HG02588 (cell line): ENCODE results near the gene SHISA9.

Experiments used
- ATAC-seq: cut with Tn5 transposase; IDR thresholded peaks from one replicate; pipeline ENCODE4 v1.9.1; 2021; ENCODE audit warnings: mild to moderate bottlenecking, moderate library complexity; ENCODE audit not compliant: unreplicated experiment

SHISA9 gene

GRCh38 chr16:13109171-13109570 is 207.8 kb downstream of the SHISA9 start:
- no peak for ATAC-seq

- ATAC-seq: no peak
Measured at GRCh38 chr16:13110124-13110796, 208.9 kb downstream of the SHISA9 start.

DNA sequence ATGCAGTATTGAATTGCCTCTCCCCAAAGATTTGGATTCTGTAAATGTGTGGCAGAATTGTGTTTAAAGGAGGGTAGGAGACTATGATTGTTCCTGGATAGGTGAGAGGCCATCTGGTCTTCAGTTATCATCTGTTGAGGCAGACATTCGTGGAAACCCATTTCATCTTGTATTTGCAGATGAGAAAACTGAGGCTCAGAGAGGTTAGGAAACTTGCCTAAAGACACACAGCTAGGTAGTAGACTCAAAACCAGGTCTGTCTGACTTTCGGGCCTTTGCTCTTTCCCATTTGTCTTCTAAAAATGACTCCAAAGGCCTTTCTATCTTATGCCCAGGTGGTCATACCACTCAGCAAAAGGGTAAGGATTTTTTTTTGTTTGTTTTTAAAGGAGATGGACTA is 210.3 kb downstream of the SHISA9 start:
- ATAC-seq: no peak

DNA sequence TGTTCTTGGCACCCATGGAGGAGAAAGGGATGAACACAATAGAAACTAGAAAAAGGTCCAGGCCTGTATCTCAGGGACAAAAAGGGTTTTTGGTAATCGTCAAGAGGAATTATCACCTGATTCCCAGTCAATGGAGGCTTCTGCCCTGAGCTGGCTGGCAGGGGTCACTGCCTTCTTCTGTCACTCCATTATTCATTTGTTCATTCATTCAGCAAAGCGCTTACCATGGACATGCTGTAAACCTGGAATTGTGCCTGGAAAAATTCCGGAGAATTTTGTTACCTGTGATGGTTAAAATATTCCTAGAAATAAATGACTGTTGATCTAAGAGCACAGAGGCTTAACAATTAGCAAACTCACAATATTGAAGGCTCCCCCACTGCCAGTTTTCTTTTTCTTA is 212.3 kb downstream of the SHISA9 start:
- ATAC-seq: no peak

GRCh38 chr16:13118091-13118490 is 216.7 kb downstream of the SHISA9 start:
- no peak for ATAC-seq

- no peak for ATAC-seq
Measured at GRCh38 chr16:13120091-13120490, 218.7 kb downstream of the SHISA9 start.

DNA sequence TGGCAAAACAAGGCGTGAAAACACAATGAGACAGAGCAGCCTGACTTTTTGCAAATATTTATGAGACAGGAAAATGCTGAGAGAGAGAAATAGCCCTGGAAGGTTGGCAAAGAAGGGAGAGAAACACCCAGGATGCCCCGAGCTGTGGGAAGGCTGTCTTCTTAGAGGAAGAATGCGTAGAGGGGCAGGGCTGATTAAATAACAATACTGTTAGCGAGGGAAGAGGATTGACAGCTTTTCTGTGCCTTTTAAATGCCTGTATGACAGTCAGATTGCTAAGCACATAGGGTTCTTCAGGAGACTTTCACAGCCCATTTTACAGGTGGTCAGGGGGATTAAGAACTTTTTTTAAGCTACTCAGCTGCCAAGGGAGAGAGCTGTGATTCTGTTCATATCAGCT is 219.2 kb downstream of the SHISA9 start:
- ATAC-seq: no peak

- no peak for ATAC-seq
Measured at GRCh38 chr16:13123991-13124390, 222.6 kb downstream of the SHISA9 start.

DNA sequence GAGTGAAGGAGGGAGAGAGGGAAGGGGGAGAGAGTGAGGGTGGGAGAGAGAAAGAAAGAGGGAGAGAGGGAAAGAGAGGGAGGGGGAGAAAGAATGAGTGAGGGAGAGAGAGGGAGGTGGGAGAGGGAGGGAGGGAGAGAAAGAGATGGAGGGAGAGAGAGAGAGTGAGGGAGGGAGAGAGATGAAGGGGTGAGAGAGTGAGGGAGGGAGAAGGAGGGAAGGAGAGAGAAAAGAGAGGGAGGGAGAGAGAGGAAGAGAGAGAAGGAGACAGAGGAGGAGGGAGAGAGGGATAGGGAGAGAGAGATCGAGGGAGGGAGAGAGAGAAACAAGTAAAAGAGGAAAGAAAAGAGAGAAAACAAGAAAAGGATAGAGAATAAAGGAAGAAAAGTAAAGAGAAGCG is 225.7 kb downstream of the SHISA9 start:
- no peak for ATAC-seq

GRCh38 chr16:13130586-13130985 is 229.2 kb downstream of the SHISA9 start:
- no peak for ATAC-seq

GRCh38 chr16:13134836-13135235 is 233.4 kb downstream of the SHISA9 start:
- ATAC-seq: no peak

DNA sequence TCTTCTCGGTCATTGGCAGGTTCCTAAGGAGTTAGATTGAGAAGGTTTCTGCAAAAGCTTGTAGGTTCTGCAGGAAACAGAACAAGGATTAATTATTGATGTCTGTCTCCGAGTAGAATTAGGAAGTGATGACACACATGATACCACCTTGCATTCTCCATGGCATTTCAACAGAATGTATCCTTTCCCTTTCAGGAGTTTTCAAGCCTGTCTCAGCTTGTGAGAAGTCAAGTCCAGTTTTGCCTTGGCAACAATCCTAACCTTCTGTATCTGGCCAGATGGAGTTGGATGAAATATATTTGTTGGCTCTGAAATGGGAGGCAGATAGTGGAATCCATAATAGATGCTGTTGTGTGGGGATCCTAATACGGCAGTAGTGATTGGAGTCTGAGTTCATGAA is 235.5 kb downstream of the SHISA9 start:
- no peak for ATAC-seq

DNA sequence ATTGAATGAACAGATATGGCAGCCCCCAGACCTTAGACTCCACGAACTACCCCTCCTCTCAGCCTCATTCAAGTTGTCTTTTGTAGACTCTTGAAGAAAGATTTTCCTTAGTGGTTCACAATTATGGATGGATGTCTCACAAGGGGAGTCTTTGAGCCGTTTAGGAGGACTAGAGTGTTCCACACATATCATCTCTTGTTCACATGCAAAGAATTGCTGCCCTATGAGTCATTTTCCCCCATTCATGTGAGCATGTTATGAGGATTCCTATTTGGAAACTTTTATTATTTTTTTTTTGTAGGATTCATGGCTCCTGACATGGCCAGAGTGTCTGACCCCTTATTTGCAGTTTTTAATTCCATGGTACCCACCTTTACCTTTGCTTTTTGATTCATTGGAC is 237.1 kb downstream of the SHISA9 start:
- no peak for ATAC-seq

GRCh38 chr16:13139661-13140241 is 238.4 kb downstream of the SHISA9 start:
- no peak for ATAC-seq

DNA sequence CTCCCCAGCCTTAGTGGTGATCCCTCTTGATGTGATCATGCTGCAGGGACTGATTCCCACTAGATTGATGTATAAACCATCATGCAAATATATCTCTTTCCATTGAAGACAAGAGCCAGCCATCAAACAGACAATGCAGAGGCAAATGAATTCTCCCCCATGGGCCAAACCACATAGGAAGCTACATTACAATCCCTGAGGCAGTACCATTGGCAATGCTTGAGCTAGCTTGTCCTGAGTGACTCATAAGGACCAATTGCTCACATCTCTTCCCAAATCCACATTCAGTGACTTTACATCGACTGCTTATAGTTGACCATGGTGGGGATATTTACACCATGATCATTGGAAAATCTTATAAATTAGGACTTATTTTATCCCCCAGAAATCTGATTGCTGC is 242.2 kb downstream of the SHISA9 start:
- no peak for ATAC-seq

- ATAC-seq: no peak
Measured at GRCh38 chr16:13146829-13147228, 245.4 kb downstream of the SHISA9 start.

DNA sequence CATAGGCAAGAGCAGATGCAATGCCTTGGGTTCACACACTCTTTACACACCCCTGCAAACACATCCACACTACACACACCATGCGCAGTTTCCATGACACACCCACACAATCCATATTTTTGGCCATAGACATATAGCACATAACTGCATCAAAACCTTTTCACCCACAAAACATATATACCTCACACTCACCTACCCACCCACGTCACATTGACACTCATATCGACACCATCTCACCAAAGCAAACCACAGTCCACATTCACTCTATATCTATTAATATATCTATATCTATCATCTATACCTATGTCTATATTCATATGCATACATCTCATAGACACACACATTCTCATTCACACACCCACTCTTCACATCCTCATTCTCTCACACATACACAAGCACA is 246.9 kb downstream of the SHISA9 start:
- no peak for ATAC-seq

DNA sequence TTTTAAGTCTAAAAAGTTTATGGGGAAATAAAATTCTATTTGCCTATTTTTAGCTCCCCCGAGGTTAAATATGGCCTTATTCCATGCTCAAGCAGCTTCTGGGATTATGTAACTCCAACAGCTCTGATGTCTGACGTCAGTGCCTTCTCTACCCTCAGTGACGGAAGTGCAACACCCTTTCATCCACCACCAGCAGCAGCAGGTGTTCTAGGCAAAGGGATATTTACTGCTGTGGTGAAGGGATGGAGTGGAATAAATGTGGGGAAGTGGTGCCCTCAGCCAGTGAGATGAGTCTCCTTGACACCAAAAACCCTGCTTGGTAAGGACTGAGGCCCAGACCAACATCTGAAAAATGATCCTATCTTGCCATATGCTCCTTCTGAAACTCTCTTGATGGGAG is 247.4 kb downstream of the SHISA9 start:
- no peak for ATAC-seq

- ATAC-seq: no peak
Measured at GRCh38 chr16:13150181-13150885, 248.9 kb downstream of the SHISA9 start.

- no peak for ATAC-seq
Measured at GRCh38 chr16:13153696-13154095, 252.3 kb downstream of the SHISA9 start.

GRCh38 chr16:13154799-13155198 is 253.4 kb downstream of the SHISA9 start:
- ATAC-seq: no peak

- no peak for ATAC-seq
Measured at GRCh38 chr16:13155377-13155776, 254.0 kb downstream of the SHISA9 start.
